Activated gamma-delta T cell (primary cell): Measurements from ENCODE around the gene MED12L.

Experiments
- DNase-seq: peaks from one replicate; lab custom pipeline; 2025; lab: John Stamatoyannopoulos, UW

Gene MED12L

DNA sequence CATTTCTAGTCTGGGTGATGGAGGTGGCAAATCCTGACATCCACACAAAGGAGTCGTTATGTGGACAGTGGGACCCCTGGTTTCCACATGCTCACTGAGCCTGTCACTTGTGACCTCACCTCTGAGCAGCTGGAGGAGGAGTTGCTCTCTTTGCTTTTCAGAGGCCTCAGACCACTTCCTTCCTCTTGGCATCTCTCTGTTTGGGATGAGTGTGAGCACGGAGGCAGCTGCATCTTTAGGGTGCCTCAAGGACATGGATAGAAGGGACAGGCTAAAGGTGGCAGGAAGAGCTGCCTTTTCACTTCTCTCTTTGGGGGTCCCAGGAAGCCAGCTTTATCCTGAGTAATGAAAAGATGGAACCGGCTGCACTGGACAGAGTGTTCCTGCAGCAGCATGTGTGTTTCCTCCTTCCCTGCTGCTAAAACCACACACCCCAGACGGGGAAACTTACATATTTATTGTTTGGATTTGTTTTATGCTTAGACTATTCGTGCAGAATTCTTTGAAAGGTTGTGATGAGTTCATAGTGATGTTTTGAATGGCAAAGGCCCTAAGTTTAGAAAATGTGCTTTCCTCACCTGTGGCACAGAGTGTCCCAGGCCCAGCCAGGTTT is 85.8 kb downstream of the MED12L start:
- no peak for DNase-seq

DNA sequence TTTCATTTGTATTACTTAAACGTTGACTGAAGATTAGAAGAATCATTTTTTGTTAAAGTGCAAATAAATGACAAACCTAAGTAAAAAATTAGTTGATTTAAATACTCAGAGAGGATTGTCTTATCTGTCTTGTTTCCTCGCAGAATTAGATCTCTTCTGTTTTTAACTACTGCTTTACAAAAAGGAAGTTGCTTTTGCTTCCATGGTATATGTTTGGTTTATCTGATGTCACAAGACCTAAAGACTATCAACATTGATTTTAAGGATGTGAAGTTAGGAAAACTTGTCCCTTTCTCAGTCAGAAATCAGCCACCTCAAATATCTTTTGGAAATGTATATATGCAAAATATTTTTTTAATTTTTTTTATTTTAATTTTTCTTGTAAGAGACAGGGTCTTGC is 88.9 kb downstream of the MED12L start:
- no peak for DNase-seq

GRCh38 chr3:151175952-151176351 is 90.5 kb downstream of the MED12L start:
- no peak for DNase-seq

GRCh38 chr3:151178208-151178845 is 92.9 kb downstream of the MED12L start:
- no peak for DNase-seq

GRCh38 chr3:151182349-151183079 is 97.0 kb downstream of the MED12L start:
- no peak for DNase-seq

GRCh38 chr3:151183265-151183671 is 97.8 kb downstream of the MED12L start:
- no peak for DNase-seq

- no peak for DNase-seq
These were observed 105.6 kb downstream of the MED12L start for GRCh38 chr3:151191095-151191494.

GRCh38 chr3:151192545-151192944 is 107.1 kb downstream of the MED12L start:
- DNase-seq, result no peak

DNA sequence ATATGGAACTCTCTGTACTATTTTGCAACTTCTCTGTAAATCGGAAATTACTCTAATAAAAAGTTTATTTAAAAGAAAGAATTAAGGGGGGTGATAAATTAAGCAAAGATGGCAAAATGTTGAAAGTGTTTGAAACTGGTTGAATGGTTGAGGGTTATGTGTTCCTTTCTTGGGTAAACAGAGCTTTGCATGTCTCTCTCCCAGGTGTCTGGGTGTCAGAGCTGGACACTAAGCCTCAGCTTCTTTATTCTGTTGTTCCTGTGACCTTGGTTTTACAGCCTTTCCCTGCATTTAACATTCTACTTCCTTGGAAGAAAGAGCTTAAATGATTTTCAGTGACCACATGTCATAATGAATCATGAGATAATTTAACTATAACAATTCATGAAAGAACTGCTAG is 110.4 kb downstream of the MED12L start:
- DNase-seq, result no peak

GRCh38 chr3:151196434-151196833 is 111.0 kb downstream of the MED12L start:
- DNase-seq, result no peak

DNA sequence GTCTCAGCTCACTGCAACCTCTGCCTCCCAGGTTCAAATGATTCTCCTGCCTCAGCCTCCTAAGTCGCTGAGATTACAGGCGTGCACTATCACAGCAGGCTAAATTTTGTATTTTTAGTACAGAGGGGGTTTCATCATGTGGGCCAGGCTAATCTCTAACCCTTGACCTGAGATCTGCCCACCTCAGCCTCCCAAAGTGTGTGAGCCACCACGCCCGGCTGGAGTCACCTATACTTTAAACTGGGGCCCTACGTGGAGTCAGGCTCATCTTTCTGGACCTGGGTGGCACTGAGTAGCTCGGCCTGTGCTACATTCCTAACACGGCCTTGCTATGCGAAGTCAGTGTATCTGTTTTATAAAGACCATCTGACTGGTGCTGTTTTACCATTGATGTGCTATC is 111.8 kb downstream of the MED12L start:
- DNase-seq, result no peak

- DNase-seq, result no peak
These were observed 112.7 kb downstream of the MED12L start for GRCh38 chr3:151197981-151198767.

DNA sequence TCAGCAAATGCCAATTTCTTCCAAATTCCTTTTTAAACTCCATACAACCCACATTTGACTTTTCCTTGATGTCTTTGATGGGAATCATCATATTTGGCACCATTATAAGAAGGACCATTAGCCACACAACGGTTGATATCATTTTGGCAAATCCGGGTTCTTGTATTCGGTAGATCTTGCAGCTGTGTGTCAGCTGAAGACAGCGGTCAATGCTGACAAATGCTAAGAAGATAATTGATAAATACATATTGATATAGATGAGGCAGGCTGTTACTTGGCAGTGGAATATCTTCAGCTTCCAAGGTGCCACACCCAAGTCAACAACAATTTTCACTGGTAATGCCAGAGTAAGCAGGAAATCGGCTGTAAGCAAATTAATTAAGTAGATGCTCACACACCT is 113.4 kb downstream of the MED12L start:
- no peak for DNase-seq

- no peak for DNase-seq
These were observed 114.3 kb downstream of the MED12L start for GRCh38 chr3:151199554-151200438.

GRCh38 chr3:151200586-151200985 is 115.1 kb downstream of the MED12L start:
- no peak for DNase-seq

GRCh38 chr3:151201051-151201730 is 115.7 kb downstream of the MED12L start:
- DNase-seq, result no peak

- no peak for DNase-seq
These were observed 117.6 kb downstream of the MED12L start, which contains the start of gene GPR171 for GRCh38 chr3:151203051-151203420. GPR171 (minus strand) TSS chr3:151203216; CDS start chr3:151199386, 3,830 bp downstream.

DNA sequence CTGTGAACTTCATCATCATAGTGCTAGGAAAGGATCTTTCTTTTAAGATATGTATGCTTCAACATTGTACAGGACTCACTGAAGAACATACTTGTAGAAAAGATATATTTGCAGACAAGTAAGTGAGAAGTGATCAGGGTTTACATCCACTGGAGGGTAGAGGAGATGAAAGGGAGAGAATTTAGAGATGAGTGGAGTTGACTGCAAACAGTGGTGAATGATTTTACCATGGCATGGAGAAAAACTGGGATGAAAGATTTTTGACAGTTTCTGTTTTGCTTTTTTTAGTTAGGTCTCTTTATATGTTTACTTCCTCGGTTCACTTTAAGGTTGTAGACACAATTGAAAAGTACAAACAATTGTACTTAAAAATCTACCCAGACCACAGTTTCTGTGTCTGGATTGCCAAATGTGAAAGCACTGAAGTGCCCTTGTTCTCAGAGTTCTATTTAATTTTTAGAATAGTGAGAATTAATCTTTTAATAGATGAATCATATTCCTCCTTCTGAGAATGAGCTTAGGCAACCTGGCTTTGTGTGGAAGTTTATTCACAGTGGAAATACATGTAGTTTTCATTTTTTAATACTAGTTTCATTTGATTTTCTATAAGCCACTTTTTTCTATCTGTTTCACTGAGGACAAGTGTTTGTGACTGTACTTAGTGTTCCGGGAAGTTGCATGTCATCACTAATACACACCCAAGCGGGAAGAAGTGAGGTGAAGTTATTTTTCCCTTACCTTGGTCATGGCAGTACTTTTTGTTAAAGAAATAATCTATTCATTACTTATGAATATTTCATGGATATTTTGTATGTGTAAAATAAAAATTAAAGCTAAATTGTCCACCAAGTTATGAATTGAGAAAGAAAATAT is 119.3 kb downstream of the MED12L start:
- DNase-seq, result no peak

GRCh38 chr3:151205482-151205881 is 120.0 kb downstream of the MED12L start:
- DNase-seq, result no peak

DNA sequence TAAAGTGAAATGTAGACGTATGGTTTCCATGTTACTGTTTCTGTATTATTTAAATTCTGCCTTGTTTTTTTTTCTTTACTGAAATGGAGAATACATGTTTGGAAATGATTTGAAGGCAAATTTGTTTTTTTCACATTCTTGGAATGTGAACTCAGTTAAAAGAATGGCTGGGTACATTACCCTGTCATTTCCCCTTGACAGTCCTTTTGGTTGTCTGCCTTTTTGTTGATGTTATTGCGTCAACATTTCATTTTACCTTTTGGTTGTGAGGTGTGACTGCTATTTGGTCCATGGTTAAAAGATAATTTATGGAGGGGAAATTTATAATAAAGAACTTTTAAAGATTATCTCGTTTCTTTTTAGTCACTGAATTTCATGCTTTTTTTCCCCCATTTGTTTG is 120.7 kb downstream of the MED12L start:
- DNase-seq, result no peak
